K562 (cell line): ENCODE results near the gene UNC45B. TPM values are rescaled to one million over a fixed set of nuclear protein-coding genes. Genes with fewer than 3 reads are reported as not detected.

ENCODE experiments used
- ATAC-seq: fragments of 200-7000 bp; cut with Tn5 transposase; 3 replicates; pipeline ENCODE4 v1.9.1; 2020; ENCODE audit warnings: moderate library complexity
- BruUV-seq: library from RNA; stranded (reverse); fragments of 400-500 nt; replicated peaks from 2 replicates; lab custom pipeline; 2021; lab: Mats Ljungman, UMichigan
- CTCF ChIA-PET: fragments of 300-600 bp; formaldehyde crosslinking; extraction: SDS; loops from one replicate; lab custom pipeline; 2021; ENCODE audit warnings: low intra/inter-chr PET ratio; lab: Yijun Ruan, JAX
- POLR2A ChIA-PET: fragments of 300-600, 350-650 bp; sonication (Branson Sonifier 250); formaldehyde crosslinking; extraction: SDS; loops from one replicate; lab custom pipeline; 2021; ENCODE audit warnings: antibody characterized with exemption, inconsistent platforms; lab: Yijun Ruan, JAX
- DNase-seq, 4 experiments: peaks; one replicate each; pipeline versions ENCODE4 v3.0.0 to v3.0.0-alpha.2; 2011 to 2018; ENCODE audit warnings: low spot score in 3 of 4, mixed read lengths in 3 of 4; ENCODE audit errors: extremely low read depth in 1 of 4
- FAIRE-seq: peaks from 2 replicates; lab custom pipeline; 2011; peaks lifted over from hg19 to GRCh38; lab: Jason Lieb, UNC
- H2AFZ ChIP-seq: 2 replicates; pipeline ENCODE4 v1.6.0; 2011; ENCODE audit warnings: low read depth, low read length, control low read depth, inconsistent platforms
- H3K27ac ChIP-seq: fragments of 200-600 bp; 3 replicates; pipeline ENCODE4 v1.8.0; 2011; ENCODE audit warnings: low read depth, mild to moderate bottlenecking, control low read depth, inconsistent platforms, low read length, moderate library complexity, mixed read lengths; ENCODE audit errors: extremely low read depth
- H3K27me3 ChIP-seq, 2 experiments: fragments of 300-600 bp in 1 of 2; 2 replicates in 1 of 2; 3 replicates in 1 of 2; pipeline versions ENCODE4 v1.6.0 to v1.8.0; 2011; ENCODE audit warnings: inconsistent platforms in 2 of 2, low read length in 2 of 2, mild to moderate bottlenecking in 1 of 2, mixed read lengths in 1 of 2, moderate library complexity in 1 of 2; ENCODE audit not compliant: control insufficient read depth in 2 of 2, insufficient read depth in 2 of 2
- H3K36me3 ChIP-seq: fragments of 300-600 bp; 3 replicates; pipeline ENCODE4 v1.8.0; 2011; ENCODE audit warnings: mild to moderate bottlenecking, low read length, inconsistent platforms; ENCODE audit not compliant: control insufficient read depth, insufficient read depth
- H3K4me1 ChIP-seq, 2 experiments: fragments of 200-600 bp in 1 of 2; replicated peaks in 1 of 2; 2 replicates in 1 of 2; 3 replicates in 1 of 2; pipeline versions ENCODE4 v1.5.1 to v1.8.0; 2011; ENCODE audit warnings: inconsistent platforms in 2 of 2, low read length in 2 of 2, mild to moderate bottlenecking in 1 of 2, mixed read lengths in 1 of 2, moderate library complexity in 1 of 2; ENCODE audit not compliant: control insufficient read depth in 2 of 2, insufficient read depth in 2 of 2
- H3K4me2 ChIP-seq: 2 replicates; pipeline ENCODE4 v1.6.1; 2011; ENCODE audit warnings: low read length, control low read depth, inconsistent platforms, mixed read lengths; ENCODE audit not compliant: insufficient read depth
- H3K4me3 ChIP-seq: fragments of 200-600 bp; sonication (generic), shearing (Covaris generic); 2 replicates; pipeline ENCODE4 v1.5.1; 2016; ENCODE audit warnings: control low read depth, inconsistent platforms
- H3K79me2 ChIP-seq: fragments of 200-600 bp; 3 replicates; pipeline ENCODE4 v1.8.0; 2011; ENCODE audit warnings: low read length, inconsistent platforms; ENCODE audit not compliant: control insufficient read depth, insufficient read depth
- H3K9ac ChIP-seq, 2 experiments: 2 replicates each; pipeline versions ENCODE4 v1.6.0 to v1.6.1; 2011; ENCODE audit warnings: low read depth in 2 of 2, low read length in 2 of 2, control low read depth in 1 of 2, inconsistent platforms in 1 of 2, mild to moderate bottlenecking in 1 of 2, mixed read lengths in 1 of 2; ENCODE audit not compliant: insufficient read depth in 1 of 2
- H3K9me1 ChIP-seq: one replicate; pipeline ENCODE4 v1.6.0; 2011; ENCODE audit warnings: inconsistent platforms, mild to moderate bottlenecking, low read length, moderate library complexity; ENCODE audit not compliant: control insufficient read depth, insufficient read depth
- H3K9me3 ChIP-seq: replicated peaks from 2 replicates; pipeline ENCODE4 v1.5.1; 2011; ENCODE audit warnings: low read depth, low read length, inconsistent platforms; ENCODE audit not compliant: control insufficient read depth, insufficient read depth
- H4K20me1 ChIP-seq: replicated peaks from 2 replicates; pipeline ENCODE4 v1.6.1; 2011; ENCODE audit warnings: low read length, inconsistent platforms, mixed read lengths; ENCODE audit not compliant: control insufficient read depth, insufficient read depth
- MYNN ChIP-seq, 2 experiments: sonication (generic); formaldehyde crosslinking in 1 of 2; IDR thresholded peaks; 2 replicates each; pipeline versions ENCODE4 v1.5.0 to v1.6.1; 2016 to 2020; ENCODE audit warnings: antibody characterized with exemption in 1 of 2, missing genetic modification reagents in 1 of 2
- TARDBP ChIP-seq: fragments of 450-650 bp; IDR thresholded peaks from 2 replicates; pipeline ENCODE4 v1.6.1; 2016
- TCF7 ChIP-seq: sonication (generic); IDR thresholded peaks from 2 replicates; pipeline ENCODE4 v1.6.1; 2016; ENCODE audit warnings: antibody characterized with exemption, borderline replicate concordance
- THRAP3 ChIP-seq: fragments of 450-650 bp; IDR thresholded peaks from 2 replicates; pipeline ENCODE4 v1.6.1; 2016; ENCODE audit warnings: mild to moderate bottlenecking, inconsistent platforms, borderline replicate concordance
- WGBS: fragments of 100-300 bp; shearing (Covaris generic); methylation state at CpG from one replicate; pipeline ENCODE4 v1.1.6; 2016; ENCODE audit warnings: low coverage, mixed read lengths; ENCODE audit not compliant: insufficient coverage; ENCODE audit errors: missing lambda C conversion rate; 5-methylcytosine and 5-hydroxymethylcytosine counted together
- in situ Hi-C: fragments of 300-500 bp; cut with MboI; formaldehyde crosslinking; loops from 4 replicates; pipeline ENCODE4 v1.15.0; 2018; ENCODE audit warnings: inconsistent platforms, mixed read lengths
- intact Hi-C: fragments of 100-400 bp; cut with micrococcal nuclease; formaldehyde crosslinking; loops from 2 replicates; pipeline ENCODE4 v1.14.2; 2022
- polyA plus RNA-seq, 8 experiments: library from polyadenylated mRNA; depleted of rRNA in 4 of 8; stranded (reverse) in 5 of 8; unstranded in 3 of 8; fragments of >200 nt; fragmentation: Nextera tagmentation in 2 of 8; fragmentation: Illumina TruSeq in 1 of 8; extraction: Ambion mirVana in 2 of 8; extraction: Trizol in 1 of 8; gene quantifications; 2 replicates each; pipeline versions ENCODE4 v1.2.1 to v1.2.3, GENCODE V29; 2011 to 2014; ENCODE audit warnings: inconsistent platforms in 1 of 8, missing spikeins in 1 of 8
- total RNA-seq, 7 experiments: library from RNA; depleted of rRNA in 6 of 7; stranded (reverse); fragments of >200 nt in 6 of 7; fragmentation: Illumina TruSeq in 2 of 7; extraction: Trizol in 2 of 7; gene quantifications; 2 replicates each; pipeline versions ENCODE4 v1.2.1 to v1.2.3, GENCODE V29; 2011 to 2021; ENCODE audit warnings: low replicate concordance in 1 of 7
- TF ChIP-seq, protein P1 (sequence below): fragments of 450-650 bp; formaldehyde crosslinking; IDR thresholded peaks from 2 replicates; pipeline ENCODE4 v1.4.0; 2022; ENCODE audit warnings: missing genetic modification characterization

UNC45B gene
- total and polyA plus RNA-seq, 9 of the 15 experiments (the other 6 are each of a cell fraction or from before 2014, with no cell fraction given): not detected

DNA sequence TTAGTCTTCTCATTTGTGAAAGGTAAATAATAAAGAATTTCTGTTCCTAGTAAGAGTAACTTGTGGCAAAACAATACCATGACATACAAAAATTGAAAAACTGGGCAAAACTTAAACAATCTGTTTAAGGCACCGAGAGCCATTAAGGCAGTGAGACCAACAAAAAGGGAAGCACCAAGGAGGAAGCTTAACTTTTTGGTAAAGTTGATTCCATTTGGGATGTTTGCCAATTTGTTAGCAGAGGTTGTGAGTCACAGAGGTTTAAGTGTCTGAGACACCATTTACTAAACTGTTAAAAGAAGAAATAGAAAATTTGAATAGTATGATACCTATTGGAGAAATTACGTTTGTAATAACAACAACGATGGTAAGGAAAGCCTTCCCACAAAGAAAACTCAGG is 41.7 kb downstream of the UNC45B start (continued):
- TF ChIP-seq THRAP3: no peak
- TF ChIP-seq, protein P1, sequence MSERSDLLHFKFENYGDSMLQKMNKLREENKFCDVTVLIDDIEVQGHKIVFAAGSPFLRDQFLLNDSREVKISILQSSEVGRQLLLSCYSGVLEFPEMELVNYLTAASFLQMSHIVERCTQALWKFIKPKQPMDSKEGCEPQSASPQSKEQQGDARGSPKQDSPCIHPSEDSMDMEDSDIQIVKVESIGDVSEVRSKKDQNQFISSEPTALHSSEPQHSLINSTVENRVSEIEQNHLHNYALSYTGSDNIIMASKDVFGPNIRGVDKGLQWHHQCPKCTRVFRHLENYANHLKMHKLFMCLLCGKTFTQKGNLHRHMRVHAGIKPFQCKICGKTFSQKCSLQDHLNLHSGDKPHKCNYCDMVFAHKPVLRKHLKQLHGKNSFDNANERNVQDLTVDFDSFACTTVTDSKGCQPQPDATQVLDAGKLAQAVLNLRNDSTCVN (CRISPR knock-in tag): no peak
- no peak for TF ChIP-seq TARDBP

DNA sequence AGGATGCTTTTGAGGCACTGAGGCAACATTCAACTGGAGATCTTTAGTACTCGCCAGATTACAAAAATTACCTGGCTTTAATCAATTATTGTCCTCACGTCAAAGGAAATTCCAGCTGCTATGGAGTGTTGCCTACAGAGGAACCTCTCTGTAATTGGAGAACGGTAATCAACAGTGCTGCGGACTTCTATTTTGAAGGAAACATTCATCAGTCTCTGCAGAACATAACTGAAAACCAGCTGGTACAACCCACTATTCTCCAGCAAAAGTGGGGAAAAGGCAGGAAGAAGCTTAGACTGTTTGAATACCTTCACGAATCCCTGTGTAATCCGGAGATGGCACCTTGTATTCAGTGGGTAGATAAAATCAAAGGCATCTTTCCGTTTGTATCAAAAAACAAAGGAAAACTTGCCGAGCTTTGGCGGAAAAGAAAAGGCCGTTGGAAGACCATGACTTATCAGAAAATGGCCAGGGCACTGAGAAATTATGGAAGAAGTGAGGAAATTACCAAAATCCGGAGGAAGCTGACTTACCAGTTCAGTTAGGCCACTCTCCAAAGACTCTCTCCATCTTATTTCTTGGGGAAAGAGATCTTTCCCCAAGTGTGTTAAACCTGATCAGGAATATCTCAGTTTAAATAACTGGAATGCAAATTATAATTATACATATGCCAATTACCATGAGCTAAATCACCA is 43.5 kb downstream of the UNC45B start:
- no TSS peak for BruUV-seq
- in situ Hi-C loops: no loop called here
- Histone ChIP-seq H3K4me3 (no peak overlapping the region), H3K27me3 (peaks cover 2 to 3% of the 10 kb centered on the region in 2 experiments; a peak in 4 of 5 replicates), H3K79me2 (no peaks in the 10 kb centered on the region), H2AFZ (no peak overlapping the region), H3K9me1 (no peaks in the 10 kb centered on the region), H3K27ac (no peak overlapping the region), H4K20me1 (no peaks in the 10 kb centered on the region), H3K9me3 (no peaks in the 10 kb centered on the region), H3K9ac (no peak overlapping the region), H3K4me2 (no peak overlapping the region)
- 1% methylated on average over 11 of the region's 11 CpGs for whole genome bisulfite sequencing
- no peak for DNase-seq
- peak; percentile 42 for FAIRE-seq
- ChIA-PET POLR2A (no interaction called here), CTCF (no interaction called here)
- no peak for ATAC-seq
- intact Hi-C loops: no loop called here
- TF ChIP-seq TCF7 (no peak), MYNN (IDR thresholded peaks at IDR 0.05) (peak; percentile 92), MYNN (CRISPR knock-in tag; IDR thresholded peaks at IDR 0.05) (peak; percentile 39; the same call in 1 of the 2 replicates)
- TF ChIP-seq, all 486 proteins: peak for 1
- Histone ChIP-seq H3K36me3 (no peaks in the 10 kb centered on the region), H3K4me1 (no peaks in the 10 kb centered on the region)
